ENCODE results near the gene WRNIP1. TPM values are rescaled to one million over a fixed set of nuclear protein-coding genes. Genes with fewer than 3 reads are reported as not detected.

Gene WRNIP1
- 63.1 TPM for polyA plus RNA-seq (2012; ENCODE audit: insufficient read depth, insufficient read length, low read depth)

- peak; percentile 98 for DNase-seq
- peaks cover 2% of the 10 kb centered on the region; the same call in 1 of the 2 replicates for H3K4me1 ChIP-seq
- H3K4me3 ChIP-seq (ENCODE audit: low read depth, low read length), result peak within 1 kb of the TSS; percentile 75
- H3K36me3 ChIP-seq, result no peaks in the 10 kb centered on the region; the same call in 1 of the 2 replicates
- H3K9me3 ChIP-seq, result no peaks in the 10 kb centered on the region
- peak; percentile 45 for TF ChIP-seq CTCF (IDR thresholded peaks at IDR 0.05; ENCODE audit: low read depth, low read length)
- no peaks in the 10 kb centered on the region for H3K27me3 ChIP-seq
These were observed at the start of gene WRNIP1 for GRCh38 chr6:2765166-2765895. WRNIP1 (plus strand) TSS chr6:2765393; CDS start chr6:2765623, 230 bp downstream.

- Histone ChIP-seq H3K36me3 (no peaks in the 10 kb centered on the region), H3K4me3 (ENCODE audit: low read depth, low read length) (no peak overlapping the region), H3K9me3 (no peaks in the 10 kb centered on the region; the same call in 1 of the 2 replicates), H3K4me1 (no peaks in the 10 kb centered on the region), H3K27me3 (peaks cover 5% of the 10 kb centered on the region)
- no peak for DNase-seq
- TF ChIP-seq CTCF (IDR thresholded peaks at IDR 0.05; ENCODE audit: low read depth, low read length), result no peak
These were observed 49.5 kb upstream of the WRNIP1 start for GRCh38 chr6:2715737-2716136.

GRCh38 chr6:2716936-2717700 is 48.1 kb upstream of the WRNIP1 start:
- no peak for DNase-seq
- no peaks in the 10 kb centered on the region for H3K4me1 ChIP-seq
- no peak overlapping the region for H3K4me3 ChIP-seq (ENCODE audit: low read depth, low read length)
- no peaks in the 10 kb centered on the region for H3K9me3 ChIP-seq
- no peaks in the 10 kb centered on the region for H3K36me3 ChIP-seq
- H3K27me3 ChIP-seq, result peaks cover 5% of the 10 kb centered on the region
- TF ChIP-seq CTCF (IDR thresholded peaks at IDR 0.05; ENCODE audit: low read depth, low read length), result no peak

- no peaks in the 10 kb centered on the region for H3K9me3 ChIP-seq
- H3K4me3 ChIP-seq (ENCODE audit: low read depth, low read length), result no peak overlapping the region
- no peak for DNase-seq
- no peak for TF ChIP-seq CTCF (IDR thresholded peaks at IDR 0.05; ENCODE audit: low read depth, low read length)
- H3K27me3 ChIP-seq, result peaks cover 5% of the 10 kb centered on the region
- no peaks in the 10 kb centered on the region for H3K36me3 ChIP-seq
- H3K4me1 ChIP-seq, result no peaks in the 10 kb centered on the region
These were observed 46.7 kb upstream of the WRNIP1 start for GRCh38 chr6:2718334-2719092.

- no peak for TF ChIP-seq CTCF (IDR thresholded peaks at IDR 0.05; ENCODE audit: low read depth, low read length)
- no peak for DNase-seq
- peaks cover 5% of the 10 kb centered on the region for H3K27me3 ChIP-seq
- no peaks in the 10 kb centered on the region for H3K4me1 ChIP-seq
- H3K4me3 ChIP-seq (ENCODE audit: low read depth, low read length), result no peak overlapping the region
- no peaks in the 10 kb centered on the region for H3K36me3 ChIP-seq
- H3K9me3 ChIP-seq, result no peaks in the 10 kb centered on the region
These were observed 46.1 kb upstream of the WRNIP1 start for GRCh38 chr6:2719093-2719455.

Data from BE2C (cell line).